HEK293T (cell line): ENCODE data around the gene AKAP9.

ENCODE experiments used
- CTCF ChIA-PET: fragments of 350-600 bp; formaldehyde crosslinking; extraction: SDS; loops from one replicate; lab custom pipeline; 2021; ENCODE audit warnings: antibody characterized with exemption, inconsistent platforms; lab: Yijun Ruan, JAX
- POLR2A ChIA-PET: fragments of 350-600 bp; formaldehyde crosslinking; extraction: SDS; loops from one replicate; lab custom pipeline; 2020; ENCODE audit warnings: antibody characterized with exemption, inconsistent platforms; lab: Yijun Ruan, JAX
- DNase-seq: peaks from one replicate; pipeline ENCODE4 v3.0.0; 2012; ENCODE audit warnings: mixed read lengths; ENCODE audit errors: extremely low spot score
- ARNT ChIP-seq: fragments of 450-650 bp; IDR thresholded peaks from 2 replicates; pipeline ENCODE4 v1.6.1; 2017; ENCODE audit warnings: mild to moderate bottlenecking
- BHLHE40 ChIP-seq: fragments of 450-650 bp; IDR thresholded peaks from 2 replicates; pipeline ENCODE4 v1.6.1; 2016; ENCODE audit warnings: mild to moderate bottlenecking, moderate library complexity, borderline replicate concordance
- CTBP1 ChIP-seq: fragments of 450-650 bp; IDR thresholded peaks from 2 replicates; pipeline ENCODE4 v1.6.1; 2016; ENCODE audit warnings: borderline replicate concordance
- ELF4 ChIP-seq: fragments of 450-650 bp; IDR thresholded peaks from 2 replicates; pipeline ENCODE4 v1.6.1; 2017; ENCODE audit warnings: antibody characterized with exemption
- FOXA1 ChIP-seq: fragments of 450-650 bp; IDR thresholded peaks from 2 replicates; pipeline ENCODE4 v1.6.1; 2016; ENCODE audit warnings: mild to moderate bottlenecking
- FOXK2 ChIP-seq: fragments of 450-650 bp; IDR thresholded peaks from 2 replicates; pipeline ENCODE4 v1.6.1; 2016; ENCODE audit warnings: mild to moderate bottlenecking
- FOXM1 ChIP-seq: fragments of 450-650 bp; IDR thresholded peaks from 2 replicates; pipeline ENCODE4 v1.6.1; 2017; ENCODE audit warnings: mild to moderate bottlenecking, borderline replicate concordance
- HDGF ChIP-seq: fragments of 450-650 bp; IDR thresholded peaks from 2 replicates; pipeline ENCODE4 v1.6.1; 2017; ENCODE audit warnings: antibody characterized with exemption, borderline replicate concordance
- L3MBTL2 ChIP-seq: fragments of 450-650 bp; conservative IDR thresholded peaks from 2 replicates; pipeline ENCODE4 v1.6.1; 2016; ENCODE audit warnings: mild to moderate bottlenecking
- LEF1 ChIP-seq: fragments of 450-650 bp; IDR thresholded peaks from 2 replicates; pipeline ENCODE4 v1.6.1; 2017; ENCODE audit warnings: mild to moderate bottlenecking, borderline replicate concordance
- NFRKB ChIP-seq: fragments of 450-650 bp; IDR thresholded peaks from 2 replicates; pipeline ENCODE4 v1.6.1; 2016; ENCODE audit warnings: mild to moderate bottlenecking, moderate library complexity
- PKNOX1 ChIP-seq: fragments of 450-650 bp; IDR thresholded peaks from 2 replicates; pipeline ENCODE4 v1.6.1; 2016
- SP1 ChIP-seq: fragments of 450-650 bp; IDR thresholded peaks from 2 replicates; pipeline ENCODE4 v1.6.1; 2017
- SUZ12 ChIP-seq: fragments of 450-650 bp; IDR thresholded peaks from 2 replicates; pipeline ENCODE4 v1.6.1; 2016; ENCODE audit warnings: mild to moderate bottlenecking
- TARDBP ChIP-seq: fragments of 450-650 bp; IDR thresholded peaks from 2 replicates; pipeline ENCODE4 v1.6.1; 2016
- ZNF384 ChIP-seq: fragments of 450-650 bp; IDR thresholded peaks from 2 replicates; pipeline ENCODE4 v1.6.1; 2016

AKAP9 gene

GRCh38 chr7:92052684-92053083 is 112.0 kb downstream of the AKAP9 start:
- ChIA-PET CTCF (no interaction called here), POLR2A (no interaction called here)
- DNase-seq: no peak
- TF ChIP-seq PKNOX1: no peak
- no peak for TF ChIP-seq SP1
- TF ChIP-seq ARNT: no peak
- no peak for TF ChIP-seq NFRKB
- no peak for TF ChIP-seq TARDBP
- TF ChIP-seq LEF1: no peak
- no peak for TF ChIP-seq BHLHE40
- TF ChIP-seq ZNF384: no peak
- no peak for TF ChIP-seq L3MBTL2
- TF ChIP-seq CTBP1: no peak
- no peak for TF ChIP-seq FOXK2

- TF ChIP-seq TARDBP (no peak), LEF1 (no peak), FOXA1 (no peak), SP1 (no peak), CTBP1 (no peak), SUZ12 (no peak), NFRKB (no peak), PKNOX1 (no peak), ZNF384 (no peak), HDGF (no peak), L3MBTL2 (no peak), ARNT (no peak), FOXK2 (no peak), FOXM1 (no peak), BHLHE40 (no peak), ELF4 (no peak)
- POLR2A ChIA-PET: no interaction called here
- no peak for DNase-seq
- CTCF ChIA-PET: no interaction called here
These were observed 112.7 kb downstream of the AKAP9 start for GRCh38 chr7:92053312-92053711.

GRCh38 chr7:92056286-92056685 is 115.6 kb downstream of the AKAP9 start:
- no peak for DNase-seq
- TF ChIP-seq TARDBP: no peak
- no peak for TF ChIP-seq HDGF
- TF ChIP-seq L3MBTL2: no peak
- no peak for TF ChIP-seq CTBP1
- no peak for TF ChIP-seq FOXM1
- TF ChIP-seq ARNT: no peak
- no peak for TF ChIP-seq SP1
- TF ChIP-seq ZNF384: no peak
- TF ChIP-seq PKNOX1: no peak
- no peak for TF ChIP-seq SUZ12
- POLR2A ChIA-PET: no interaction called here
- CTCF ChIA-PET: no interaction called here

GRCh38 chr7:92057375-92057774 is 116.7 kb downstream of the AKAP9 start:
- TF ChIP-seq SUZ12 (no peak), HDGF (no peak), LEF1 (no peak), TARDBP (no peak), NFRKB (no peak), SP1 (no peak), ZNF384 (no peak), ARNT (no peak), PKNOX1 (no peak)
- POLR2A ChIA-PET: no interaction called here
- CTCF ChIA-PET: no interaction called here

GRCh38 chr7:92058040-92058439 is 117.4 kb downstream of the AKAP9 start:
- no peak for DNase-seq
- TF ChIP-seq FOXM1 (no peak), ELF4 (no peak), FOXK2 (no peak), L3MBTL2 (no peak), CTBP1 (no peak), FOXA1 (no peak), NFRKB (no peak), TARDBP (no peak), BHLHE40 (no peak), LEF1 (no peak), SP1 (no peak), HDGF (no peak), ZNF384 (no peak), ARNT (no peak)
- ChIA-PET CTCF (no interaction called here), POLR2A (no interaction called here)

More at GRCh38 chr7:92057375-92057774, 116.7 kb downstream of the AKAP9 start:
- DNase-seq: no peak

- DNase-seq: no peak
- no peak for TF ChIP-seq HDGF
- no peak for TF ChIP-seq SUZ12
- TF ChIP-seq LEF1: no peak
- no peak for TF ChIP-seq TARDBP
- TF ChIP-seq L3MBTL2: no peak
- no peak for TF ChIP-seq NFRKB
- no peak for TF ChIP-seq CTBP1
- TF ChIP-seq BHLHE40: no peak
- TF ChIP-seq SP1: no peak
- no peak for TF ChIP-seq PKNOX1
- no peak for TF ChIP-seq ELF4
- no peak for TF ChIP-seq ZNF384
- TF ChIP-seq FOXK2: no peak
- TF ChIP-seq FOXA1: no peak
- TF ChIP-seq ARNT: no peak
- no peak for TF ChIP-seq FOXM1
- ChIA-PET POLR2A (no interaction called here), CTCF (interaction anchor here (0.7 kb wide), 1 partner anchor 74 kb away, joined by 3 read pairs; no protein-coding TSS in a partner anchor)
These were observed 118.2 kb downstream of the AKAP9 start for GRCh38 chr7:92058899-92059298.
